GM23248 (cell line): Measurements from ENCODE around the gene RAB1A. TPM values are rescaled to one million over a fixed set of nuclear protein-coding genes. Genes with fewer than 3 reads are reported as not detected.

Source experiments
- DNase-seq: peaks from one replicate; pipeline ENCODE4 v3.0.0-alpha.2; 2015
- H2AFZ ChIP-seq: fragments of 200-600 bp; sonication (generic); 2 replicates; pipeline ENCODE4 v1.6.1; 2016; ENCODE audit warnings: antibody characterized with exemption
- H3F3A ChIP-seq: fragments of 200-600 bp; sonication (generic); 2 replicates; pipeline ENCODE4 v1.6.1; 2016; ENCODE audit warnings: mild to moderate bottlenecking, antibody characterized with exemption, mixed run types; ENCODE audit not compliant: insufficient read depth
- H3K27ac ChIP-seq: fragments of 200-600 bp; sonication (generic); 2 replicates; pipeline ENCODE4 v1.5.1; 2016; ENCODE audit warnings: mild to moderate bottlenecking
- H3K27me3 ChIP-seq: fragments of 200-600 bp; sonication (generic); replicated peaks from 2 replicates; pipeline ENCODE4 v1.6.1; 2016; ENCODE audit warnings: mild to moderate bottlenecking; ENCODE audit not compliant: insufficient read depth
- H3K36me3 ChIP-seq: fragments of 200-600 bp; sonication (generic); 2 replicates; pipeline ENCODE4 v1.6.1; 2016; ENCODE audit warnings: low read depth, mild to moderate bottlenecking
- H3K4me1 ChIP-seq: fragments of 200-600 bp; sonication (generic); 2 replicates; pipeline ENCODE4 v1.6.1; 2016; ENCODE audit warnings: mild to moderate bottlenecking; ENCODE audit not compliant: insufficient read depth
- H3K4me2 ChIP-seq: fragments of 200-600 bp; sonication (generic); one replicate; pipeline ENCODE4 v1.6.1; 2016; ENCODE audit warnings: mild to moderate bottlenecking; ENCODE audit not compliant: unreplicated experiment
- H3K4me3 ChIP-seq: fragments of 200-600 bp; sonication (generic); 2 replicates; pipeline ENCODE4 v1.5.1; 2016; ENCODE audit warnings: mild to moderate bottlenecking
- H3K79me2 ChIP-seq: fragments of 200-600 bp; sonication (generic); 2 replicates; pipeline ENCODE4 v1.6.1; 2016; ENCODE audit warnings: mild to moderate bottlenecking; ENCODE audit not compliant: insufficient read depth
- H3K9ac ChIP-seq: fragments of 200-600 bp; sonication (generic); 2 replicates; pipeline ENCODE4 v1.6.1; 2016; ENCODE audit warnings: mild to moderate bottlenecking
- H3K9me2 ChIP-seq: fragments of 200-600 bp; sonication (generic); 2 replicates; pipeline ENCODE4 v1.6.1; 2016; ENCODE audit warnings: mixed run types, mild to moderate bottlenecking, moderate library complexity; ENCODE audit not compliant: insufficient read depth
- H3K9me3 ChIP-seq: fragments of 200-600 bp; sonication (generic); one replicate; pipeline ENCODE4 v1.6.1; 2017; ENCODE audit warnings: low read depth
- H4K20me1 ChIP-seq: fragments of 200-600 bp; sonication (generic); 2 replicates; pipeline ENCODE4 v1.6.0; 2016; ENCODE audit not compliant: insufficient read depth
- EZH2 ChIP-seq: fragments of 200-600 bp; sonication (generic); IDR thresholded peaks from 2 replicates; pipeline ENCODE4 v1.6.1; 2018; ENCODE audit warnings: antibody characterized with exemption, mild to moderate bottlenecking; ENCODE audit not compliant: insufficient read depth, poor library complexity, severe bottlenecking
- EZH2phosphoT487 ChIP-seq: fragments of 200-600 bp; sonication (generic); IDR thresholded peaks from 2 replicates; pipeline ENCODE4 v1.6.1; 2018; ENCODE audit warnings: antibody characterized with exemption, moderate library complexity, mild to moderate bottlenecking, low read depth; ENCODE audit not compliant: insufficient read depth
- WGBS, 2 experiments: methylation state at CpG; one replicate each; pipeline ENCODE4 v1.1.6; 2015 to 2017; ENCODE audit warnings: low lambda C conversion rate in 2 of 2, low coverage in 1 of 2; ENCODE audit errors: missing lambda C conversion rate in 2 of 2; 5-methylcytosine and 5-hydroxymethylcytosine counted together
- in situ Hi-C: fragments of 300-500 bp; cut with MboI; formaldehyde crosslinking; loops from 2 replicates; pipeline ENCODE4 v1.15.0; 2020
- polyA plus RNA-seq: library from polyadenylated mRNA; unstranded; fragments of >200 nt; fragmentation: Nextera tagmentation; extraction: Ambion mirVana; gene quantifications from 2 replicates; pipeline ENCODE4 v1.2.1, GENCODE V29; 2016
- small RNA-seq: library from RNA; depleted of rRNA; stranded (forward); fragments of <200 nt; gene quantifications from one replicate; pipeline ENCODE3, GENCODE V24; 2014; ENCODE audit warnings: low read depth, low replicate concordance
- total RNA-seq: library from RNA; depleted of rRNA; stranded (reverse); fragments of >200 nt; shearing (Covaris generic); gene quantifications from 2 replicates; pipeline ENCODE4 v1.2.3, GENCODE V29; 2014; rRNA removed

Gene RAB1A
- total and polyA plus RNA-seq, 2 experiments from 2014 or later: 119 to 303 TPM

- H3F3A ChIP-seq: no peaks in the 10 kb centered on the region
- 77 to 80% methylated on average over 3 of the region's 3 CpGs for WGBS, 2 experiments
- H3K27ac ChIP-seq: no peak overlapping the region
- H3K4me1 ChIP-seq: no peaks in the 10 kb centered on the region
- no peak for DNase-seq
- H2AFZ ChIP-seq: no peak overlapping the region
- no peak overlapping the region for H3K4me3 ChIP-seq
- in situ Hi-C loops: loop anchor here (25.0 kb wide), 2 partner anchors 452 to 702 kb away; no protein-coding TSS in a partner anchor
- no peak overlapping the region for H3K9ac ChIP-seq
- H3K36me3 ChIP-seq: no peaks in the 10 kb centered on the region
- no peak overlapping the region for H3K4me2 ChIP-seq
- H4K20me1 ChIP-seq: no peaks in the 10 kb centered on the region
- H3K79me2 ChIP-seq: no peaks in the 10 kb centered on the region
- no peaks in the 10 kb centered on the region for H3K9me3 ChIP-seq
- H3K27me3 ChIP-seq: no peaks in the 10 kb centered on the region
- no peak for TF ChIP-seq EZH2
- no peaks in the 10 kb centered on the region for H3K9me2 ChIP-seq
Observed at GRCh38 chr2:65039640-65040039, 90.3 kb downstream of the RAB1A start.

GRCh38 chr2:65037178-65037577 lies 92.7 kb downstream of the RAB1A start:
- H3K9me3 ChIP-seq: no peaks in the 10 kb centered on the region
- TF ChIP-seq EZH2phosphoT487: no peak
- no peak for TF ChIP-seq EZH2
- H3K9me2 ChIP-seq: no peaks in the 10 kb centered on the region
- H2AFZ ChIP-seq: no peak overlapping the region
- no peaks in the 10 kb centered on the region for H3F3A ChIP-seq
- H3K4me3 ChIP-seq: no peak overlapping the region
- no peaks in the 10 kb centered on the region for H3K4me1 ChIP-seq
- no peaks in the 10 kb centered on the region for H3K79me2 ChIP-seq
- no peak for DNase-seq
- no peak overlapping the region for H3K9ac ChIP-seq
- no peaks in the 10 kb centered on the region for H3K36me3 ChIP-seq
- H3K27me3 ChIP-seq: no peaks in the 10 kb centered on the region
- WGBS, 2 experiments: 54 to 68% methylated on average over 3 of the region's 3 CpGs
- H3K27ac ChIP-seq: no peak overlapping the region
- no peak overlapping the region for H3K4me2 ChIP-seq
- H4K20me1 ChIP-seq: no peaks in the 10 kb centered on the region
- in situ Hi-C loops: loop anchor here (25.0 kb wide), 2 partner anchors 450 to 700 kb away; no protein-coding TSS in a partner anchor

Small RNAs within 50 kb of the gene (small RNA-seq; reads per million reads assigned to genes)
- not detected for gene RF00090

Other genes starting within 250 kb of the RAB1A start
- 51.9 and 62.3 TPM in 2 replicates for gene SLC1A4, start 140.7 kb downstream of the RAB1A start, total RNA-seq
- 25.6 and 27.4 TPM in 2 replicates for gene SLC1A4, start 140.7 kb downstream of the RAB1A start, polyA plus RNA-seq
- 5.1 and 7.3 TPM in 2 replicates for gene CEP68, start 73.7 kb downstream of the RAB1A start, total RNA-seq
- 7.9 and 10.7 TPM in 2 replicates for gene CEP68, start 73.7 kb downstream of the RAB1A start, polyA plus RNA-seq
- gene ACTR2, start 97.7 kb upstream of the RAB1A start, total RNA-seq: 125 and 126 TPM in 2 replicates
- gene ACTR2, start 97.7 kb upstream of the RAB1A start, polyA plus RNA-seq: 160 and 161 TPM in 2 replicates